Measurements from ENCODE around the gene TSPAN3.

The TSPAN3 gene

GRCh38 chr15:77016321-77016695 lies 54.6 kb downstream of the TSPAN3 start:
- DNase-seq (ENCODE audit: extremely low read depth, low read depth): no peak
- TF ChIP-seq CTCF (IDR thresholded peaks at IDR 0.05; ENCODE audit: low read depth, low read length): no peak

DNA sequence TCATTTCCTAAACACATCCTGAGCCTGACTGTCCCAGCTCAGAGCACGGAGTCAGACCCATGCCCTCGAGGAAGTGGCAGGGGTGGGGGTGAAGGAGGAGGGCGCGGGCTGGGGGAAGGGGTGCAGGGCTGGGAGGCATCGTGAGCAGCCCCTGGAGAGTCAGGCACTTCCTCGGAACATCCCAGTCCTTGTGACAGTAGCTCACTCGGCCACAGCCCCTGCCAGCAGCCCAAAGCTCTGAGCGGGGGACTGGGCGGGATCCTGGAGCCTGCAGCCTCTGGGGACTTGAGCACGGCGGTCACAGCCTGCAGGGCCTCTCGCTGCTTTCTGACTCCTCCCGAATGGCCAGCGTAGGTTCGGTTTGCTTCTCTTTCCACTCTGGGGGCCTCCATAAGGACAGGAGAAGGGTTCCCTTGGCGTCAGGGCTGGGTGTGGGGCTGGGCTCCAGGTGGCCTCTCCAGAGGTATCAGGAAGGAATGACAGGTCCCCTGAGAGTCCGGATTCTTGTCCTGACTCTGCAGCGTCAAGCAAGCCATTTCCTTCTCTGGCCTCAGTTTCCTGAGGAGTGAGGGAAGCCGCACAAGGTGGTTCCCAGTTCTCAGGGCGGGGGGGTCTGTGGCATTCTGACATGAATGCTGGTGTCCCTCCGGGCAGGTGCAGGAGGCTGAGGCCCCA lies 55.1 kb downstream of the TSPAN3 start:
- no peak for TF ChIP-seq CTCF (IDR thresholded peaks at IDR 0.05; ENCODE audit: low read depth, low read length)
- DNase-seq (ENCODE audit: extremely low read depth, low read depth): no peak

DNA sequence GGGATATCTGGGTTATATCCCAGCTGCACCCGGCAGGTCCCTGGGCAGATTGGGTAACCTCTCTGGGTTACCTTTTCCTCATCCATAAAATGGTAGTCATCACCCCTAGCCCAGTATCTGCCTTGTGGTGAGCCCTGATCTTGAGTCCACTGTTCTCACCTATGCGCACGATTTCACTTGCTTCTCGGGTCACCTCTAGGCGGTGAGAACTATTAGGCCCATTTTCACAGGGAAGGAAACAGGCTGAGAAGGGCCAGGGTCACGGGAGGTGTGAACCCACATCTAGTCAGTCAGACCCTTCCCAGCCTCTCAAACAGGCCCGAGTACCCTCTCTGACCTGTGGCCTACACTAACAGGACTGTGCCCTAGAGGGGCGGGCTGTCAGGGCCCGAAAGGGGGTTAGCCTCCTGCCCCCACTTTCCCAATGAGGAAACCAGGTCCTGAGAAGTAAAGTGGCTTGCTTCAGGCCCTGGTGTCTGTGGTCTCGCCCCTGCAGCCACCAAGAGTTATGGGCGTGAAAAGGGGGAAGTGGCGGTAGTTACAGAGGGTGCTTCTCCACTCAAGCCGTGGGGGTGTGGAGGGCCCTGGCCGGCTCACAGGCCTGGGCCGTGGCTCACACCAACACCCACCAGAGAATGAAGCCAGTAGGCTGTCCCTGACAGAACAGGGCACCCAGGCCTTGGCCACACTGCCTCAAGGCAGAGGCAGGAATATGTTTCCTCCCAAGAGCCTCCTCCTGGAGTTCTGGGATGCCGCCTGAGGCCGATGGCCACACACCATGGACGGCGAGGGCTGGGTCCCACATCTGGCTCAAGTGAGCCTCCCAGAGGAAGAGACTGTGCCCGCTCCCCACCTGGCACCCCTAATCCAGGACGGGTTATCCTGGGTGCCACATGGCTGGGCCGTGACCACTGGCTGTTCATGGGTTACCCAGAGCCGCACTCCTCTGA lies 56.5 kb downstream of the TSPAN3 start:
- no peak for DNase-seq (ENCODE audit: extremely low read depth, low read depth)
- no peak for TF ChIP-seq CTCF (IDR thresholded peaks at IDR 0.05; ENCODE audit: low read depth, low read length)

GRCh38 chr15:77013776-77014131 lies 57.2 kb downstream of the TSPAN3 start:
- TF ChIP-seq CTCF (IDR thresholded peaks at IDR 0.05; ENCODE audit: low read depth, low read length): no peak
- no peak for DNase-seq (ENCODE audit: extremely low read depth, low read depth)

GRCh38 chr15:77012868-77013267 lies 58.0 kb downstream of the TSPAN3 start:
- DNase-seq (ENCODE audit: extremely low read depth, low read depth): no peak
- TF ChIP-seq CTCF (IDR thresholded peaks at IDR 0.05; ENCODE audit: low read depth, low read length): no peak

DNA sequence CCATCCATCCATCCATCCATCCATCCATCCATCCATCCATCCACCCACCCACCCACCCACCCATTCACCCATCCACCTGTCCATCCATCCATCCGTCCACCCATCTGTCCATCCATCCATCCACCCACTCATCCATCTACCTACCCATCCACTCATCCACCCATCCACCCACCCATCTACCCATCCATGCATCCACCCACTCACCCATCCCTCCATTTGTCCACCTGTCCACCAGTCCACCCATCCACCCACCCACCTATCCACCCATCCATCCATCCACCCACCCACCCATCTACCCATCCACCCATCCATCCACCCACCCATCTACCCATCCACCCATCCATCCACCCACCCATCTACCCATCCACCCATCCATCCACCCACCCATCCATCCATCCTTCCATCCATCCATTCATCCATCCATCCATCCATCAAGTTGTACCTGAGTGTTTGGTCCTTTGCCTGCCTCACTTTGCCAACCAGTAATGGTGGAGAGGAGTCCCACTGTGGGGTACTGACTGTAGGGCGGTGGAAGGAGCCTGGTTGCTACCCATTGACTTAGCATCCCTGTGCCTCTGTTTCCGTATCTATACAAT lies 58.7 kb downstream of the TSPAN3 start:
- no peak for TF ChIP-seq CTCF (IDR thresholded peaks at IDR 0.05; ENCODE audit: low read depth, low read length)

GRCh38 chr15:77010857-77011256 lies 60.1 kb downstream of the TSPAN3 start:
- no peak for TF ChIP-seq CTCF (IDR thresholded peaks at IDR 0.05; ENCODE audit: low read depth, low read length)
- DNase-seq (ENCODE audit: extremely low read depth, low read depth): no peak

More for the DNA sequence above, 58.7 kb downstream of the TSPAN3 start:
- no peak for DNase-seq (ENCODE audit: extremely low read depth, low read depth)

All from AG09319 (cell line).